PFSK-1 (cell line): ENCODE results near the gene SLC22A16.

Source experiments
- FOXP2 ChIP-seq: optimal IDR thresholded peaks from 2 replicates; pipeline ENCODE3; 2011; ENCODE audit warnings: borderline replicate concordance, control low read depth, inconsistent platforms; ENCODE audit not compliant: insufficient read depth; ENCODE audit errors: extremely low read length, extremely low read depth
- POLR2AphosphoS5 ChIP-seq: IDR thresholded peaks from 2 replicates; pipeline ENCODE4 v1.6.1; 2012; ENCODE audit warnings: low read depth, mild to moderate bottlenecking, control low read depth, low read length, moderate library complexity
- REST ChIP-seq, 2 experiments: IDR thresholded peaks; 2 replicates each; pipeline versions ENCODE4 v1.6.1 to v1.8.0; 2011 to 2012; ENCODE audit warnings: low read depth in 2 of 2, low read length in 2 of 2, control low read depth in 1 of 2, inconsistent platforms in 1 of 2, mild to moderate bottlenecking in 1 of 2, moderate library complexity in 1 of 2; ENCODE audit not compliant: insufficient read depth in 1 of 2
- SIN3A ChIP-seq: IDR thresholded peaks from 2 replicates; pipeline ENCODE4 v1.6.1; 2012; ENCODE audit warnings: mild to moderate bottlenecking, low read length, moderate library complexity, borderline replicate concordance; ENCODE audit not compliant: insufficient read depth
- TAF1 ChIP-seq: IDR thresholded peaks from 2 replicates; pipeline ENCODE4 v1.6.1; 2012; ENCODE audit warnings: low read length, control low read depth, borderline replicate concordance; ENCODE audit not compliant: insufficient read depth

SLC22A16 gene

DNA sequence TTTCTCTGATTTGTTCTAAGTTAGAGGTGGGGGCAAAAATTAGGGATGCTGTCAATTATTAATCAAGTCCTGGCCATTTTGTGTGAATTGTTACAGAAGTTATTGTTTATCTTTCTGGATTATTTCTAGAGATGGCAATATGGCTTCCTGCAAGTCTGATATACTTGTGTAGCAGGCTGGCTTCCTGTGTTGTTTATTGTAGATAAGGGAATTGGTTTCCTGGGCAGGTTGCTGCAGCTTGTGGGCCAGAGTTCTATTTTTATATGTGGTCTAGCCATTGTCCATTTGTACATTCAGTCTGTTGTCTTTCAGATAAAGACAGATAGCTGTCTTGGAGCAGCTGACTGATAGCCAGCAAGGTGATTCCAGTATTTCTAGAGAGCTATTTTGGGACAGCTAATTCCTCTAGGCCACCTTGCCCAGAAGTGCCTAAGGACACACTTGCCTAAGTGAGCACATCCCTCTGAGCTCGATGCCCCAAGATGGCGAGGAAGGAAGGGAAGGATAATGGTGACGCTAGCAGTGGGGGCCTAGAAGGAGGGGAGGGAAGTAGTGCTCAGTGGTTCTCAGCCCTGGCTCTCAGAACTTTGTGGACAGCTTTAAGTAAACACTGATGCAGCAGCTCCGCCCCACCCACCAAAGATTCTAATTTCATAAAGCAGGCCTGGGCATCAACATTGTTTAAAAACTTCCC, 86.6 kb downstream of the SLC22A16 start:
- TF ChIP-seq FOXP2, result no peak
- TF ChIP-seq REST (IDR thresholded peaks at IDR 0.05; ENCODE audit: insufficient read depth in 1 of 2, low read depth in 2 of 2, low read length in 2 of 2), result no peak
- no peak for TF ChIP-seq TAF1
- TF ChIP-seq SIN3A, result no peak
- TF ChIP-seq POLR2AphosphoS5, result no peak

GRCh38 chr6:110387986-110388385, 88.4 kb downstream of the SLC22A16 start:
- no peak for TF ChIP-seq SIN3A
- no peak for TF ChIP-seq TAF1
- no peak for TF ChIP-seq REST (IDR thresholded peaks at IDR 0.05; ENCODE audit: insufficient read depth in 1 of 2, low read depth in 2 of 2, low read length in 2 of 2)
- TF ChIP-seq POLR2AphosphoS5, result no peak
- TF ChIP-seq FOXP2, result no peak

- TF ChIP-seq POLR2AphosphoS5 (no peak), SIN3A (no peak), FOXP2 (no peak), TAF1 (no peak), REST (IDR thresholded peaks at IDR 0.05; ENCODE audit: insufficient read depth in 1 of 2, low read depth in 2 of 2, low read length in 2 of 2) (no peak)
Observed at GRCh38 chr6:110385458-110385863, 91.0 kb downstream of the SLC22A16 start.

GRCh38 chr6:110378552-110378951, 97.9 kb downstream of the SLC22A16 start:
- TF ChIP-seq SIN3A, result no peak
- no peak for TF ChIP-seq REST (IDR thresholded peaks at IDR 0.05; ENCODE audit: insufficient read depth in 1 of 2, low read depth in 2 of 2, low read length in 2 of 2)
- TF ChIP-seq TAF1, result no peak
- TF ChIP-seq POLR2AphosphoS5, result no peak
- no peak for TF ChIP-seq FOXP2
